NCI-H345 treated with DMSO at 0.1 percent for 48 hours (cell line): ENCODE measurements around the gene FLNC.
A peak's percentile ranks its signal among the peaks of the same experiment; 100 is the strongest.

ENCODE experiments used
- DNase-seq: peaks from one replicate; lab custom pipeline; 2025; ENCODE audit not compliant: unreplicated experiment; lab: John Stamatoyannopoulos, UW

The FLNC gene

DNA sequence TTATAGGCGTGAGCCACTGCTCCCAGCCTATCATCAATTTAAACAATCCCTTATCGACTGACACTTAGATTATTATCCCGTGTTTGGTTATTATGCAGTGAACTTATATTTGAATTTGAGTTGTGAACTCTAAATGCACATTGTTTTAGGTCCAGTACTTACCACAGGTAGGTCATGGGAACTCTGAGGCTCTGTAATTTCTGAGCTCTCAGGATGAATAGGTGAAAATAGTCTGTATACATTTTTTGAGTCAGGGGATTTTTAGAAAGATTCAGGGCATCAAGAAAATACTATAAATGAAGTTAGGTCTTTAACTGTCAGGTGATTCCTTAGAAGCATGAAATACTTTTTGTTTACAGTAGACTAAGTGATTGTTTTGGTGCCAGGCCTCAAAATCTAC, 29.6 kb upstream of the FLNC start:
- DNase-seq, result no peak

- DNase-seq, result no peak
These were observed 29.2 kb upstream of the FLNC start for GRCh38 chr7:128801003-128801402.

- no peak for DNase-seq
These were observed 28.4 kb upstream of the FLNC start for GRCh38 chr7:128801667-128802418.

- DNase-seq, result no peak
These were observed 25.7 kb upstream of the FLNC start for GRCh38 chr7:128804484-128804883.

DNA sequence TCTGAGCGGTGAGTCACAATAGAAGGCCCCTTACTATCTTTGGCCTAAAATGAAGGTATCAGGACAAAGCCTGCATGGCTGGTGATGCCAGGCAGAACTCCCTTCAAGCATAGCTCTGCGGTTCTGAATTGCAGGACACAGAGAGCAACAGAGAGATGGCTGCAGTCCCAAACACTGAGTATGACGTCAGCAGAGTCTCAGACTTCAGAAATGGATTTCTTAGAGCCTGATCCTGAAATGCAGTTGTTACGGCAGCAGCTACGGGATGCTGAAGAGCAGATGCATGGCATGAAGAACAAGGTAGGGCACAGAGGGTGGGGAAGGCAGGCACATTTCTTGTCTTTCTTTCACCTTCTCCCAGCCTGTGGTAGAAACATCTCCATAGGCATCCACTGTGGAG, 25.0 kb upstream of the FLNC start:
- no peak for DNase-seq

GRCh38 chr7:128807191-128807590, 23.0 kb upstream of the FLNC start:
- no peak for DNase-seq

- DNase-seq, result no peak
These were observed 20.8 kb upstream of the FLNC start for GRCh38 chr7:128809363-128809762.

GRCh38 chr7:128810473-128810872, 19.7 kb upstream of the FLNC start:
- no peak for DNase-seq

DNA sequence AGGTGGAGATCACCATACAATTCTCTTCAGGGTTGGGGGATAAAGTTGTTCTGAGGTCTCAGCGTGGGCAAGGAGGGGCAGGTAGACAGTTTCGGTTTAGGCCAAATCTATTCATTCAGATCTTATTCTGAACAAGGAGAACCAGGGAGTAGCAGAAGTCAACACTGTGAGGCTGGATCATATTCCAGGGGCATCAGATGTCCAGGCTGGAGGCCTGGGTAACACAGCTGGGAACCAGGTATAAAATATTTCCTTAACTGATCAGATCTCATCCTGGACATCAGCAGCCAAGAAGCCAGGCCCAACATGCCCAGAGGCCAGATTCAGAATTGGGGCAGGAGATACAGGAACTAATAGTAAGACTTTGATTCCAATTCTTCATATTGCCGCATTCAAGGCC, 19.2 kb upstream of the FLNC start:
- no peak for DNase-seq

DNA sequence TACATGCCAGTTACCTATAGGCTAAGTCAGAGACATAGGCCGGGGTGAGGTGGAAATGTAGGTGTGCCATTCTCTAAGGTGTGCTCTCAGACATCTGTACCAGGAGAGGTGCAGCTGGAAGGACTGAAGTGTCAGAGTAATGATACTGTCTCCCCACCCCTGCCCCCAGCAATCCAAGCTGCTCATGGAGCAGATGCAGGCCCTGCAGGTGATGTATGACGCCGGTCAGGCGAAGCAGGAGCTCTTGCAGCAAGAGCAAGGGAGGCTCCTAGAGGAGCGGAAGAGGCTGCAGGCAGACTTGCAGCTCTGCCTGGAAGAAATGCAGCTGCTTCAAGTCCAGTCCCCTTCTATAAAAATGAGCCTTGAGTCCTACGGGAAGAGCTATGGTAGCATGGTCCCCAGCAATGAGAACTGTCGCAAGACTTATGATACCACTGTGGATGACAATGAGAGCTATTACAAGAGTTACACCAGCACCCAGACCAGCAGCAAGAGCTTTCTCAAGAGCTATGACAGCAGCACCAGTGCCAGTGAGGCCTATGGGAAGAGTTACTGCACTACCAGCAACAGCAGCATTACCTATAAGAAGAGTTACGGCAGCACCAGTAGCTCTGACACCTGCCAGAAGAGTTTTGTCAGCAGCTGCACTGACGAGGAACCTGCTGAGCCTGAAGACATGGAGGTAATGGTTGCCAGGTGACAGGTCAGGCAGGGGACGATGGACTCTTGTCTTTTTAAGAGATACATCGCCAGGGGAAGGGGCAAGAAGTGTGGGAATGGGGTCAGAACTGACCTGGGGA, 18.4 kb upstream of the FLNC start:
- DNase-seq, result peak; percentile 81

DNA sequence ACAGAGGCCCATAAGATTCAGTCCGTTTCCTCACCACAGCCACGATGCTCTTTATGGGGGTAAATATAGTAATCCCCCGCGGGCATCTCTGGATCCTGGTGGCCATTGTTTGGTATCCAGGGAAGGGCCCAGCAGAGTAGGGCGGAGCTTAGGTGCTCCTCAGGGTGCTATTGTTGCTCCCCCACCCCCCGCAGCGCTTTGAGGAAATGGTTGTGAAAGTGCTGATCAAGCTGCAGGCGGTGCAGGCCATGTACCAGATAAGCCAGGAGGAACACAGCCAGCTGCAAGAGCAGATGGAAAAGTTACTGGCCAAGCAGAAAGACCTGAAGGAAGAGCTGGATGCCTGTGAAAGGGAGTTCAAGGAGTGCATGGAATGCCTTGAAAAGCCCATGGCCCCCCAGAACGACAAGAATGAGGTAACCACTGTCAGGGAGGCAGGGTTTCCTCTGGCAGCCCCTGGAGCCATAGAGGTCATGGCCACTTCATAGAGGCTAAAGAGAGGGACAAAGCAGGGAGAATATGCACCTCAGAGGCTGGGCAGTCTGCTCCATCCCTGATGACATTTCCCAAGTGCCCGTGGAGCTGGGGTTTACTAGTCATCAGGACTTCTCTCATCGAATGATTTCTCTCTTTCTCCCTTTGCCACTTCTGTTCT, 17.6 kb upstream of the FLNC start:
- DNase-seq, result peak; percentile 88

DNA sequence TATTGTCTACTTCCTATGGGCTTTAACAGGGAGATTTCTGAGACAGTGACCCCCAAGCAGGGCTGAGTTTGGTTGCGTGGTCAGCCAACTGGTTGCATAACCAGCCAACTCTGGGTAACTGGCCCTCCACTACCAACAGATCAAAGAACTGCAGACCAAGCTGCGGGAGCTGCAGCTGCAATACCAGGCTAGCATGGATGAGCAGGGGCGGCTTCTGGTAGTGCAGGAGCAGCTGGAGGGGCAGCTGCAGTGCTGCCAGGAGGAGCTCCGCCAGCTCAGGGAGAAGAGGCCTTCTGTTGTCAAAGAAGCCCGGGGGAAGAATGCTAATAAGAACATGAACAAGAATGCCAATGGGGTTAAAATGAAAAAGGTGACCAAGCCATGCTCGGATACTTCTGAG, 15.7 kb upstream of the FLNC start:
- DNase-seq, result no peak

DNA sequence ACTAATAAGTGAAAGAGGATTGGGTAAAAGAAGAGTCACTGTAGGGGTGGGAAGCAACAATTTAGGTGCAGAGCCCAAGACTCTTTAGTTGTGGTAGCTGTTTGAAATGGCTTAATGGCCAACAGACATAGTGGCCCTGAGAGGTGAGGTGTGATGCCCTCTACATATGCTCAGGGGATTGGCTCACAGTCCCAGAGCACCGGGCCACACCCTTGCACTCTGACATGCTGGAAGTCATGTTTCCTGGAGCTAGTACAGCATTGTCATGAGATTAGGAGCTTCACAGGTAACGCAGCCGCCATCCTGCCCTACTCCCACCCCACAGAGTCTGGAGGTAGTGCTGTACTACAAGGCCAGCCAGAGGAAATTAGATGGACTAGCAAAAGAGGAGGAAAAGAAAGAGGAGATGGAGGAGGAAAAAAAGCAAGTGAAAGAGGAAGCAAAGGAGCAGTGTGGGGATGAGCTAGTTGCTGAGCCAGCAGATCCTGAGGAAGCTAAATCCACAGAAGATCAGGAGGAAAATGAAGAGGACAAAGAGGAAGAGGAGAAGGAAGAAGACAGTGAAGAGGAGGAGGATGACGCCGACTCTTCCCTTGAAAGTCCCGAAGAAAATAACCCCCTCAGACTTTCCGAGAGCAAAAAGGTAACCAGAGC, 14.8 kb upstream of the FLNC start:
- no peak for DNase-seq

DNA sequence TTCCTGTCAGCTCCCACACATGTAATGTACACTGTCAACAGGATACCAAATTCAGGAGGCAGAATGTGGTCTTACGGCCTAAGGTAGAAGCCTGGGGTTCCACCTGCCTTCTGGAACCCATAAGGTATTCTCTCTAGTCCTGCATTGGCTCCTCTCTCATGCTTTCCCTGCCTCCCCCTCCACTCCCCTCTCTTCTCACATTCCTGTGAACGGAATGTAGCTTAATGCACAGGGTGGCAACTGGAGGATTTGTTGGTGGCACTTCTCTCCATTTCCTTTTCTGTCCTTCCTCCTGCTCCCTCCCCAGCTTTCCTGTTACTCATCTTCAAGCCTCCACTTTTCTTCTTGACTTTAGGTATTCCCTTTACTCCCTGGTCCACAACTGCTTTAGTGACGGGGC, 11.5 kb upstream of the FLNC start:
- DNase-seq, result no peak

DNA sequence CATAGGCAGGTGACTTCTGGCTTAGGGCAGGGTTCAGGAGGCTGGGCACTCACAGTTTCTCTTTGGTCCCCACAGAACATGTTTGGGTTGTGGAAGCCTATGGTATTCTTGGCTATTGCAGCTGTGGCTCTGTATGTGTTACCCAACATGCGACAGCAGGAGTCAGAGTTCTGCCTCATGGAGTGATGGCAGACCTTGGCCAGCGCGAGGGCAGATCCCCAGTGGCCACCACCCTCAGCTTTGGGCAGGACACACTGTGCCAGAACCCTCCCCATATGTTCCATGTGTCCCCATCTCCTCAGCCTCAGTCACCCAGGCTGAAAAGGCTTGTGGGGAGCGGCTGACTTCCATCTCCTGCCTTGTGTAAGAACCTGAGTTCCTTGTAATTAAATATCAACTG, 8.5 kb upstream of the FLNC start:
- no peak for DNase-seq

DNA sequence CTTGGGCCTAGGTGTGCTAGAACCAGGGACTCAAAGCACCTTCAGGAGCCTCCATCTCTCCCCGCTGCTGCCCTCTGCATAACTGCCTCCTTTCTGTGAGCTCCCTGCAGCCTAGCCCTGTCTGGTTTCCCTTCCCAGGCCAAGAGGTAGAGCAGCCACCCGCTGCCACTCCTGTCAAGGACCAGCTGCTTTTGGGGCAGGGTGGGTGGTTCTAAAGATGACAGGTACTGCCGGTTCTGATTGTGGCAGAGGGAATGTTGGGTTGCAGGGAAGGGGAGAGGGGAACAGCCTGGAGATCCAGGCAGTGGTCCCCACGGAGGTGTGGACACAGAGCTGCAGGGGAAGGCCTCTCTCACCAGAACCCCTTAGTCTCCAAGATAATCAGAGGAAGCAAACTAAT, 3.7 kb upstream of the FLNC start:
- no peak for DNase-seq

- no peak for DNase-seq
These were observed 3.3 kb upstream of the FLNC start for GRCh38 chr7:128826916-128827247.

DNA sequence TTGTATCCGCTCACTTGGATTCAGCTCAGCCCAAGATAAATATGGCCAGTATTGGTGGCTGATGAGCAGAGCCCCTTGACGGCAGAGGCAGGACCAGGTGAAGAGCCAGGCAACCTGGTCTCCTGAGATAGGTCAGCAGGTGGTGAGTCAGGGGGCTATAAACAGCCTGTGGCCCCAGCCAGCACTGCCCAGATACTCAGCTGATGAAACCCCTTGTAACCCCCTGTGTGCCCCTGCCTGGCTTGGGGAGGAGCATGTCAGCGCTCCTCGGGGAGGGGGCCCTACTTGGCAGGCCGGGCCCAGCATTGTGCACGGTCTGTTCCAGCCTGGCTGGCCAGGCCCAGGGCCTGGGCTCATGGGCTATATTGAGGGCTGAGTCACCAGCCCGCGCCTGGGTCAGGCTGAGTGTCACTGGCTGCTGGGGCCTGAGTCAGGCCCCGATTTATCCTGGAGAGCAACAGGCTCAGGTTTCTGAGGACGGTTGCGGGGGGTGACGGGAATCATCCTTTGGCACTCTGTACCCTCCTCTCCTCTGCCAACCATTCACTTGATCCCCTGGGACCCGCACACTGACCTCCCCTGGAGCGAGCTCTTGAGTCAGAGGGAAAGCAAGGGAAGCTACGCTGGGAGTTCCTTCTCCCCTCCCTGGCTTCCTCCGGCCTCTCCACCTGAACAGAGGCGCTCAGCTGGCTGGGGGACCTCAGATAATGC, 2.8 kb upstream of the FLNC start:
- DNase-seq, result no peak

- no peak for DNase-seq
These were observed 2.1 kb upstream of the FLNC start for GRCh38 chr7:128827971-128828711.

- DNase-seq, result no peak
These were observed 627 bp upstream of the FLNC start for GRCh38 chr7:128829391-128830166.
